ENCODE data around the gene ENPP6. TPM values are rescaled to one million over a fixed set of nuclear protein-coding genes. Genes with fewer than 3 reads are reported as not detected.

Gene ENPP6
- polyA plus RNA-seq, 2 of the 4 experiments (the other 2 are of a cell fraction) = not detected

- no peak for DNase-seq (ENCODE audit: low read depth in 1 of 2, low spot score in 1 of 2)
- POLR2A ChIA-PET = no interaction called here
- ATAC-seq = no peak
Measured at GRCh38 chr4:184237612-184238011, 19.9 kb upstream of the ENPP6 start.

GRCh38 chr4:184235526-184235925 is 17.9 kb upstream of the ENPP6 start:
- Histone ChIP-seq H3K4me3 (no peak overlapping the region), H3K4me2 (no peak overlapping the region), H3K27ac (no peak overlapping the region), H3K9me3 (no peaks in the 10 kb centered on the region), H3K4me1 (no peaks in the 10 kb centered on the region)
- ChIA-PET POLR2A (no interaction called here), CTCF (no interaction called here)
- FAIRE-seq = no peak
- no peak for TF ChIP-seq CHD2 (IDR thresholded peaks at IDR 0.05; ENCODE audit: low read length, partially characterized antibody)
- 40% methylated on average over 1 of the region's 3 CpGs for WGBS (ENCODE audit: missing lambda C conversion rate)
- ATAC-seq = no peak
- no peak for DNase-seq (ENCODE audit: low read depth in 1 of 2, low spot score in 1 of 2)

More at GRCh38 chr4:184237612-184238011, 19.9 kb upstream of the ENPP6 start:
- no peak for TF ChIP-seq NFE2L2 (conservative IDR thresholded peaks at IDR 0.05; ENCODE audit: low read length)
- no peak for TF ChIP-seq E2F6 (IDR thresholded peaks at IDR 0.05; ENCODE audit: borderline replicate concordance, low read depth)
- no peak for TF ChIP-seq FOSL2 (IDR thresholded peaks at IDR 0.05)
- TF ChIP-seq FOSL2 (CRISPR knock-in tag; IDR thresholded peaks at IDR 0.05) = no peak
- TF ChIP-seq TFCP2L1 (CRISPR knock-in tag; IDR thresholded peaks at IDR 0.05) = no peak
- TF ChIP-seq BHLHE40 (IDR thresholded peaks at IDR 0.05; ENCODE audit: low read depth, low read length) = no peak
- H3K4me3 ChIP-seq = no peak overlapping the region
- H3K27ac ChIP-seq = no peak overlapping the region
- WGBS (ENCODE audit: missing lambda C conversion rate) = 0% methylated on average over 2 of the region's 2 CpGs
- H3K9me3 ChIP-seq = no peaks in the 10 kb centered on the region
- H3K4me2 ChIP-seq = no peak overlapping the region
- no peaks in the 10 kb centered on the region for H3K4me1 ChIP-seq
- CTCF ChIA-PET = interaction anchor here (2.0 kb wide), 1 partner anchor 13 kb away, joined by 6 read pairs; no protein-coding TSS in a partner anchor
- FAIRE-seq = no peak

GRCh38 chr4:184234155-184234554 is 16.5 kb upstream of the ENPP6 start:
- DNase-seq (ENCODE audit: low read depth in 1 of 2, low spot score in 1 of 2) (no peak), FAIRE-seq (no peak), ATAC-seq (no peak)
- CTCF ChIA-PET = no interaction called here
- Histone ChIP-seq H3K27ac (no peak overlapping the region), H3K4me3 (no peak overlapping the region), H3K4me2 (no peak overlapping the region), H3K9me3 (no peaks in the 10 kb centered on the region), H3K4me1 (no peaks in the 10 kb centered on the region)
- TF ChIP-seq FOXS1 (CRISPR knock-in tag; IDR thresholded peaks at IDR 0.05) = no peak
- TF ChIP-seq REST (IDR thresholded peaks at IDR 0.05) = no peak
- no peak for TF ChIP-seq HOXB5 (CRISPR knock-in tag; IDR thresholded peaks at IDR 0.05)
- no peak for TF ChIP-seq NFE2L2 (conservative IDR thresholded peaks at IDR 0.05; ENCODE audit: low read length)
- TF ChIP-seq KDM1A (IDR thresholded peaks at IDR 0.05; ENCODE audit: low read depth) = no peak
- POLR2A ChIA-PET = no interaction called here
- WGBS (ENCODE audit: missing lambda C conversion rate) = 49% methylated on average over 4 of the region's 4 CpGs

- Histone ChIP-seq H3K9me3 (no peaks in the 10 kb centered on the region), H3K4me2 (no peak overlapping the region), H3K4me1 (no peaks in the 10 kb centered on the region), H3K27ac (no peak overlapping the region), H3K4me3 (no peak overlapping the region)
- ATAC-seq (no peak), DNase-seq (ENCODE audit: low read depth in 1 of 2, low spot score in 1 of 2) (no peak), FAIRE-seq (no peak)
- ChIA-PET POLR2A (no interaction called here), CTCF (no interaction called here)
- WGBS (ENCODE audit: missing lambda C conversion rate) = 60% methylated on average over 4 of the region's 4 CpGs
- TF ChIP-seq CEBPB (IDR thresholded peaks at IDR 0.05) = no peak
- TF ChIP-seq POLR2A (IDR thresholded peaks at IDR 0.05; ENCODE audit: low read length) = no peak
- TF ChIP-seq BCL3 (IDR thresholded peaks at IDR 0.05) = no peak
- TF ChIP-seq PBX3 (IDR thresholded peaks at IDR 0.05) = no peak
- TF ChIP-seq NPAS2 (CRISPR knock-in tag; IDR thresholded peaks at IDR 0.05; ENCODE audit: borderline replicate concordance) = no peak
- TF ChIP-seq E2F6 (IDR thresholded peaks at IDR 0.05; ENCODE audit: borderline replicate concordance, low read depth) = no peak
- no peak for TF ChIP-seq HEYL (CRISPR knock-in tag; IDR thresholded peaks at IDR 0.05)
- TF ChIP-seq HDAC2 (IDR thresholded peaks at IDR 0.05) = no peak
- TF ChIP-seq GATA3 (IDR thresholded peaks at IDR 0.05; ENCODE audit: borderline replicate concordance) = no peak
- no peak for TF ChIP-seq NFE2L2 (conservative IDR thresholded peaks at IDR 0.05; ENCODE audit: low read length)
- TF ChIP-seq JUN (IDR thresholded peaks at IDR 0.05) = no peak
- TF ChIP-seq FOSB (CRISPR knock-in tag; IDR thresholded peaks at IDR 0.05) = no peak
- no peak for TF ChIP-seq MAZ (IDR thresholded peaks at IDR 0.05; ENCODE audit: borderline replicate concordance, low read depth, low read length)
- TF ChIP-seq HMGXB4 (CRISPR knock-in tag; IDR thresholded peaks at IDR 0.05; ENCODE audit: borderline replicate concordance) = no peak
Measured at GRCh38 chr4:184232975-184233374, 15.3 kb upstream of the ENPP6 start.
